GM23248 (cell line): ENCODE measurements around the gene LRRC1.

Experiments used
- EZH2 ChIP-seq: fragments of 200-600 bp; sonication (generic); IDR thresholded peaks from 2 replicates; pipeline ENCODE4 v1.6.1; 2018; ENCODE audit warnings: antibody characterized with exemption, mild to moderate bottlenecking; ENCODE audit not compliant: insufficient read depth, poor library complexity, severe bottlenecking
- EZH2phosphoT487 ChIP-seq: fragments of 200-600 bp; sonication (generic); IDR thresholded peaks from 2 replicates; pipeline ENCODE4 v1.6.1; 2018; ENCODE audit warnings: antibody characterized with exemption, moderate library complexity, mild to moderate bottlenecking, low read depth; ENCODE audit not compliant: insufficient read depth

- TF ChIP-seq EZH2 = no peak
- no peak for TF ChIP-seq EZH2phosphoT487
Measured at GRCh38 chr6:53809691-53810090, 14.9 kb downstream of the LRRC1 start.
